Measurements from ENCODE around the gene SEC23B. TPM values are rescaled to one million over a fixed set of nuclear protein-coding genes. Genes with fewer than 3 reads are reported as not detected.

SEC23B gene
- total and polyA plus RNA-seq, 2 of the 13 experiments (the other 11 are each of a cell fraction or from before 2014, with no cell fraction given): 114 to 120 TPM

DNA sequence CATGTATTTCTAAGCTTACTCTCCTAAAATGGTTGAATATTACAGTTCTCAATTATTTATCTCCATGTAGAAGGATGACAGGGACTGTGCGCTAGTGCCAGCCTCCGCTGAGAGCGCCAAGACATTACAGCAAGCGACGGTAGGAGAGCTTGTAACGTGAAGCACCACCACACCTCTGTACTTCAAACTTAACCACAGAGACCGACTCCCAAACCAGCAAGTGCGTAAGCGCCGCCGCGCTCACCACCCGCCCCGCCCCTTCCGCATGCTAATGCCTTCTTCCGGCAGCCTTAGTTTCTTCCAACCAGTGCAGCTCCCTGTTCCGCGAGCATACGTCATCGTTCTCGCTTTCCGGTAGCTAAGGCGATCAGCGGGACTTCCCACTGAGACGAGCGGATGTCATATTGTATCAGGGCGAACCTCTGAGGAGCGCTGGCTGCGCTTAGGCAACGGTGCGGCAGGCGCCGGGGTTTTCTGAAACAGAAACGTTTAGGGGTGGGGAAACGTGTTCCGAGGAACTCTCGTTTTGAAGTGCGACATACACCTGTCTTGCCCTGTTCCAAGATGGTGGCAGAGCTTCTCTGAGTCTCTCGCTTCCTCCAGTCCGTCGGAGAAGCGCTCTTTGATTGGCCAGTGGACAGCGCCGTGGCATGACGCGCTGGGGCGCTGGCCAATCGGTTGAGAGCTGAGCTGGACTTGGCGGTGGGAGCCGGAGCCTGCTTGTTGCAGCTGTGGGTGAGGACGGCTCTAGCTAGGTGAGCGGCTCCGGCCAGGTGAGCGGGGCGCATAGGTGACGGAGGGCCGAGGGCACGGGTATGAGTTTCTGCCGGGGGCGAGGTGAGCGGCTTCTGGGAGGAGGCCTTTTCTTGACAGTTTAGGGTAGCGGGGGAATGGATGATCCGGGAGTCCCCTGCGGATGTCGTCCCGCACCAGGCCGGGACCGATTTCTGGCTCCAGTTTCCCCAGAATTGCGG lies at the start of gene SEC23B (continued):
- TF ChIP-seq, protein P1, sequence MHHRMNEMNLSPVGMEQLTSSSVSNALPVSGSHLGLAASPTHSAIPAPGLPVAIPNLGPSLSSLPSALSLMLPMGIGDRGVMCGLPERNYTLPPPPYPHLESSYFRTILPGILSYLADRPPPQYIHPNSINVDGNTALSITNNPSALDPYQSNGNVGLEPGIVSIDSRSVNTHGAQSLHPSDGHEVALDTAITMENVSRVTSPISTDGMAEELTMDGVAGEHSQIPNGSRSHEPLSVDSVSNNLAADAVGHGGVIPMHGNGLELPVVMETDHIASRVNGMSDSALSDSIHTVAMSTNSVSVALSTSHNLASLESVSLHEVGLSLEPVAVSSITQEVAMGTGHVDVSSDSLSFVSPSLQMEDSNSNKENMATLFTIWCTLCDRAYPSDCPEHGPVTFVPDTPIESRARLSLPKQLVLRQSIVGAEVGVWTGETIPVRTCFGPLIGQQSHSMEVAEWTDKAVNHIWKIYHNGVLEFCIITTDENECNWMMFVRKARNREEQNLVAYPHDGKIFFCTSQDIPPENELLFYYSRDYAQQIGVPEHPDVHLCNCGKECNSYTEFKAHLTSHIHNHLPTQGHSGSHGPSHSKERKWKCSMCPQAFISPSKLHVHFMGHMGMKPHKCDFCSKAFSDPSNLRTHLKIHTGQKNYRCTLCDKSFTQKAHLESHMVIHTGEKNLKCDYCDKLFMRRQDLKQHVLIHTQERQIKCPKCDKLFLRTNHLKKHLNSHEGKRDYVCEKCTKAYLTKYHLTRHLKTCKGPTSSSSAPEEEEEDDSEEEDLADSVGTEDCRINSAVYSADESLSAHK (CRISPR knock-in tag; IDR thresholded peaks at IDR 0.05; ENCODE audit: borderline replicate concordance): peak; percentile 90; the same call in 1 of the 2 replicates
- TF ChIP-seq TAF1 (CRISPR knock-in tag; IDR thresholded peaks at IDR 0.05): peak; percentile 93
- TF ChIP-seq, protein P2, sequence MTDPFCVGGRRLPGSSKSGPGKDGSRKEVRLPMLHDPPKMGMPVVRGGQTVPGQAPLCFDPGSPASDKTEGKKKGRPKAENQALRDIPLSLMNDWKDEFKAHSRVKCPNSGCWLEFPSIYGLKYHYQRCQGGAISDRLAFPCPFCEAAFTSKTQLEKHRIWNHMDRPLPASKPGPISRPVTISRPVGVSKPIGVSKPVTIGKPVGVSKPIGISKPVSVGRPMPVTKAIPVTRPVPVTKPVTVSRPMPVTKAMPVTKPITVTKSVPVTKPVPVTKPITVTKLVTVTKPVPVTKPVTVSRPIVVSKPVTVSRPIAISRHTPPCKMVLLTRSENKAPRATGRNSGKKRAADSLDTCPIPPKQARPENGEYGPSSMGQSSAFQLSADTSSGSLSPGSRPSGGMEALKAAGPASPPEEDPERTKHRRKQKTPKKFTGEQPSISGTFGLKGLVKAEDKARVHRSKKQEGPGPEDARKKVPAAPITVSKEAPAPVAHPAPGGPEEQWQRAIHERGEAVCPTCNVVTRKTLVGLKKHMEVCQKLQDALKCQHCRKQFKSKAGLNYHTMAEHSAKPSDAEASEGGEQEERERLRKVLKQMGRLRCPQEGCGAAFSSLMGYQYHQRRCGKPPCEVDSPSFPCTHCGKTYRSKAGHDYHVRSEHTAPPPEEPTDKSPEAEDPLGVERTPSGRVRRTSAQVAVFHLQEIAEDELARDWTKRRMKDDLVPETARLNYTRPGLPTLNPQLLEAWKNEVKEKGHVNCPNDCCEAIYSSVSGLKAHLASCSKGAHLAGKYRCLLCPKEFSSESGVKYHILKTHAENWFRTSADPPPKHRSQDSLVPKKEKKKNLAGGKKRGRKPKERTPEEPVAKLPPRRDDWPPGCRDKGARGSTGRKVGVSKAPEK (CRISPR knock-in tag; IDR thresholded peaks at IDR 0.05; ENCODE audit: borderline replicate concordance): peak; percentile 61
- TF ChIP-seq FOXO1 (CRISPR knock-in tag; IDR thresholded peaks at IDR 0.05): peak; percentile 70
- TF ChIP-seq NAIF1 (CRISPR knock-in tag; IDR thresholded peaks at IDR 0.05; ENCODE audit: borderline replicate concordance): peak; percentile 94
- TF ChIP-seq ZNF225 (CRISPR knock-in tag; IDR thresholded peaks at IDR 0.05): peak; percentile 86
- no peak; the same call in none of the 2 replicates for TF ChIP-seq ZNF367 (CRISPR knock-in tag; IDR thresholded peaks at IDR 0.05; ENCODE audit: borderline replicate concordance)
- TF ChIP-seq ASH2L (IDR thresholded peaks at IDR 0.05; ENCODE audit: insufficient read length, low read depth, low read length): peak; percentile 97
- peak; percentile 19; the same call in 1 of the 2 replicates for TF ChIP-seq ZFP36L2 (CRISPR knock-in tag; IDR thresholded peaks at IDR 0.05)
- peak; percentile 81 for TF ChIP-seq TOE1 (CRISPR knock-in tag; IDR thresholded peaks at IDR 0.05)
- TF ChIP-seq, protein P3, sequence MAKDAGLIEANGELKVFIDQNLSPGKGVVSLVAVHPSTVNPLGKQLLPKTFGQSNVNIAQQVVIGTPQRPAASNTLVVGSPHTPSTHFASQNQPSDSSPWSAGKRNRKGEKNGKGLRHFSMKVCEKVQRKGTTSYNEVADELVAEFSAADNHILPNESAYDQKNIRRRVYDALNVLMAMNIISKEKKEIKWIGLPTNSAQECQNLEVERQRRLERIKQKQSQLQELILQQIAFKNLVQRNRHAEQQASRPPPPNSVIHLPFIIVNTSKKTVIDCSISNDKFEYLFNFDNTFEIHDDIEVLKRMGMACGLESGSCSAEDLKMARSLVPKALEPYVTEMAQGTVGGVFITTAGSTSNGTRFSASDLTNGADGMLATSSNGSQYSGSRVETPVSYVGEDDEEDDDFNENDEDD (CRISPR knock-in tag; IDR thresholded peaks at IDR 0.05; ENCODE audit: borderline replicate concordance): peak; percentile 58
- TF ChIP-seq RCOR2 (CRISPR knock-in tag; IDR thresholded peaks at IDR 0.05): peak; percentile 36; the same call in 1 of the 2 replicates
- TF ChIP-seq ZBTB8A (CRISPR knock-in tag; IDR thresholded peaks at IDR 0.05; ENCODE audit: borderline replicate concordance, low read depth): peak; percentile 31; the same call in 1 of the 2 replicates
- 0 out of 2 replicates have a peak, but pooled peaks have one; percentile 24 for TF ChIP-seq SRF (IDR thresholded peaks at IDR 0.05; ENCODE audit: low read depth, low read length)
- TF ChIP-seq SSRP1 (CRISPR knock-in tag; IDR thresholded peaks at IDR 0.05): no peak
- TF ChIP-seq TP53 (CRISPR knock-in tag; conservative IDR thresholded peaks at IDR 0.05): peak; percentile 87
- TF ChIP-seq, protein P4, sequence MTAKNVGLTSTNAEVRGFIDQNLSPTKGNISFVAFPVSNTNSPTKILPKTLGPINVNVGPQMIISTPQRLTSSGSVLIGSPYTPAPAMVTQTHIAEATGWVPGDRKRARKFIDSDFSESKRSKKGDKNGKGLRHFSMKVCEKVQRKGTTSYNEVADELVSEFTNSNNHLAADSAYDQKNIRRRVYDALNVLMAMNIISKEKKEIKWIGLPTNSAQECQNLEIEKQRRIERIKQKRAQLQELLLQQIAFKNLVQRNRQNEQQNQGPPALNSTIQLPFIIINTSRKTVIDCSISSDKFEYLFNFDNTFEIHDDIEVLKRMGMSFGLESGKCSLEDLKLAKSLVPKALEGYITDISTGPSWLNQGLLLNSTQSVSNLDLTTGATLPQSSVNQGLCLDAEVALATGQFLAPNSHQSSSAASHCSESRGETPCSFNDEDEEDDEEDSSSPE (CRISPR knock-in tag; IDR thresholded peaks at IDR 0.05): peak; percentile 77
- TF ChIP-seq, protein P5, sequence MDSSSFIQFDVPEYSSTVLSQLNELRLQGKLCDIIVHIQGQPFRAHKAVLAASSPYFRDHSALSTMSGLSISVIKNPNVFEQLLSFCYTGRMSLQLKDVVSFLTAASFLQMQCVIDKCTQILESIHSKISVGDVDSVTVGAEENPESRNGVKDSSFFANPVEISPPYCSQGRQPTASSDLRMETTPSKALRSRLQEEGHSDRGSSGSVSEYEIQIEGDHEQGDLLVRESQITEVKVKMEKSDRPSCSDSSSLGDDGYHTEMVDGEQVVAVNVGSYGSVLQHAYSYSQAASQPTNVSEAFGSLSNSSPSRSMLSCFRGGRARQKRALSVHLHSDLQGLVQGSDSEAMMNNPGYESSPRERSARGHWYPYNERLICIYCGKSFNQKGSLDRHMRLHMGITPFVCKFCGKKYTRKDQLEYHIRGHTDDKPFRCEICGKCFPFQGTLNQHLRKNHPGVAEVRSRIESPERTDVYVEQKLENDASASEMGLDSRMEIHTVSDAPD (CRISPR knock-in tag; IDR thresholded peaks at IDR 0.05): peak; percentile 81; the same call in 1 of the 2 replicates
- peak; percentile 71 for TF ChIP-seq JARID2 (CRISPR knock-in tag; IDR thresholded peaks at IDR 0.05; ENCODE audit: insufficient replicate concordance)
